Measurements from ENCODE around the gene SLC35C1. TPM values are rescaled to one million over a fixed set of nuclear protein-coding genes. Genes with fewer than 3 reads are reported as not detected.
A peak's percentile ranks its signal among the peaks of the same experiment; 100 is the strongest.

Gene SLC35C1
- total and polyA plus RNA-seq, 2 of the 13 experiments (the other 11 are each of a cell fraction or from before 2014, with no cell fraction given): 2.9 to 7.0 TPM

GRCh38 chr11:45846974-45847910 is 42.3 kb downstream of the SLC35C1 start, which contains the start of gene CRY2 (continued):
- TF ChIP-seq, protein P1, sequence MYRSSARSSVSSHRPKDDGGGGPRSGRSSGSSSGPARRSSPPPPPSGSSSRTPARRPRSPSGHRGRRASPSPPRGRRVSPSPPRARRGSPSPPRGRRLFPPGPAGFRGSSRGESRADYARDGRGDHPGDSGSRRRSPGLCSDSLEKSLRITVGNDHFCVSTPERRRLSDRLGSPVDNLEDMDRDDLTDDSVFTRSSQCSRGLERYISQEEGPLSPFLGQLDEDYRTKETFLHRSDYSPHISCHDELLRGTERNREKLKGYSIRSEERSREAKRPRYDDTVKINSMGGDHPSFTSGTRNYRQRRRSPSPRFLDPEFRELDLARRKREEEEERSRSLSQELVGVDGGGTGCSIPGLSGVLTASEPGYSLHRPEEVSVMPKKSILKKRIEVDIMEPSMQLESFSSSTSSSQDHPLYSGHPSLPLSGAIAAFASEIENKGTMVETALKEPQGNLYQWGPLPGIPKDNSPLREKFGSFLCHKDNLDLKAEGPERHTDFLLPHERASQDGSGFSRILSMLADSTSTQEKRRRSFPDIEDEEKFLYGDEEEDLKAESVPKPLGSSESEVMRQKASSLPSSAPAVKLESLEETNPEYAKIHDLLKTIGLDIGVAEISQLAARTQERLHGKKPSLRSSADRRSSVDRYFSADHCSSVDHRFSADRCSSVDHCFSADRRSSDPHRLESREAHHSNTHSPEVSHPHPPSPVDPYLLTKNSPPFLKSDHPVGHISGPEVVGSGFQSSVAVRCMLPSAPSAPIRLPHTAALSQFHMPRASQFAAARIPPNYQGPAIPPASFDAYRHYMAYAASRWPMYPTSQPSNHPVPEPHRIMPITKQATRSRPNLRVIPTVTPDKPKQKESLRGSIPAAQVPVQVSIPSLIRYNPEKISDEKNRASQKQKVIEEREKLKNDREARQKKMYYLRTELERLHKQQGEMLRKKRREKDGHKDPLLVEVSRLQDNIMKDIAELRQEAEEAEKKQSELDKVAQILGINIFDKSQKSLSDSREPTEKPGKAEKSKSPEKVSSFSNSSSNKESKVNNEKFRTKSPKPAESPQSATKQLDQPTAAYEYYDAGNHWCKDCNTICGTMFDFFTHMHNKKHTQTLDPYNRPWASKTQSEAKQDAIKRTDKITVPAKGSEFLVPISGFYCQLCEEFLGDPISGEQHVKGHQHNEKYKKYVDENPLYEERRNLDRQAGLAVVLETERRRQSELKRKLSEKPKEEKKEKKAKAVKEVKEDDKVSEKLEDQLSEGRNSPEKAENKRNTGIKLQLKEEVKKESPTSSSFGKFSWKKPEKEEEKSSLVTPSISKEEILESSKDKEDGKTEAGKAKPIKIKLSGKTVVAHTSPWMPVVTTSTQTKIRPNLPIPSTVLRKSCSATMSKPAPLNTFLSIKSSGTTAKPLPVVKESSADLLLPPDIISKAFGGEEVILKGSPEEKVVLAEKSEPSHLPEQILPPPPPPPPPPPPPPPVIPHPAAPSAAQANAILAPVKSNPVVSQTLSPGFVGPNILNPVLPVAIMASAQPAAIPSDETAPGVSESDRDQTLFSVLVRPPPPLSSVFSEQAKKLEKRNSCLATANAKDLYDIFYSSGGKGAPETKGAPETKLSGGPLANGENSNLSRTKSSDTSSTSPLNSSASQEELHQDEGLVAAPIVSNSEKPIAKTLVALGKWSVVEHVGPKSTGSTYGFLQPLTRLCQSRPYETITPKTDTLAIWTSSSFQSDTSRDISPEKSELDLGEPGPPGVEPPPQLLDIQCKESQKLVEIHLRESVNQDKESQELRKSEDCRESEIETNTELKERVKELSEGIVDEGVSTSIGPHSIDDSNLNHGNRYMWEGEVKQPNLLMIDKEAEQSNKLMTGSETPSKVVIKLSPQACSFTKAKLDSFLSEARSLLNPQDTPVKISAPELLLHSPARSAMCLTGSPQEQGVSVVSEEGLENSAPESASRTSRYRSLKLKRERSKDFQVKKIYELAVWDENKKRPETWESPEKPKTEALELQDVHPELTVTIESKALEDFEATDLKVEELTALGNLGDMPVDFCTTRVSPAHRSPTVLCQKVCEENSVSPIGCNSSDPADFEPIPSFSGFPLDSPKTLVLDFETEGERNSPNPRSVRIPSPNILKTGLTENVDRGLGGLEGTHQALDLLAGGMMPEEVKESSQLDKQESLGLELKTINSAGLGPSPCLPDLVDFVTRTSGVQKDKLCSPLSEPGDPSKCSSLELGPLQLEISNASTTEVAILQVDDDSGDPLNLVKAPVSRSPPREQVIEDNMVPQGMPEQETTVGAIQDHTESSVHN (CRISPR knock-in tag; IDR thresholded peaks at IDR 0.05): no peak
- no peak for TF ChIP-seq MIER2 (CRISPR knock-in tag; IDR thresholded peaks at IDR 0.05)
- peak; percentile 64 for TF ChIP-seq ZNF501 (CRISPR knock-in tag; IDR thresholded peaks at IDR 0.05)
- TF ChIP-seq, protein P2, sequence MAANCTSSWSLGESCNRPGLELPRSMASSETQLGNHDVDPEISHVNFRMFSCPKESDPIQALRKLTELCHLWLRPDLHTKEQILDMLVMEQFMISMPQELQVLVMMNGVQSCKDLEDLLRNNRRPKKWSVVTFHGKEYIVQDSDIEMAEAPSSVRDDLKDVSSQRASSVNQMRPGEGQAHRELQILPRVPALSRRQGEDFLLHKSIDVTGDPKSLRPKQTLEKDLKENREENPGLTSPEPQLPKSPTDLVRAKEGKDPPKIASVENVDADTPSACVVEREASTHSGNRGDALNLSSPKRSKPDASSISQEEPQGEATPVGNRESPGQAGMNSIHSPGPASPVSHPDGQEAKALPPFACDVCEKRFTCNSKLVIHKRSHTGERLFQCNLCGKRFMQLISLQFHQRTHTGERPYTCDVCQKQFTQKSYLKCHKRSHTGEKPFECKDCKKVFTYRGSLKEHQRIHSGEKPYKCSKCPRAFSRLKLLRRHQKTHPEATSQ (CRISPR knock-in tag; IDR thresholded peaks at IDR 0.05; ENCODE audit: borderline replicate concordance): no peak
- TF ChIP-seq ZNF235 (CRISPR knock-in tag; IDR thresholded peaks at IDR 0.05; ENCODE audit: borderline replicate concordance): no peak
- no peak for TF ChIP-seq FOXM1 (CRISPR knock-in tag; IDR thresholded peaks at IDR 0.05)
- no peak for TF ChIP-seq MAFK (conservative IDR thresholded peaks at IDR 0.05 in 1 of 2, IDR thresholded peaks at IDR 0.05 in 1 of 2; ENCODE audit: low read length in 2 of 2)
- no peak for TF ChIP-seq PRDM4 (CRISPR knock-in tag; IDR thresholded peaks at IDR 0.05; ENCODE audit: borderline replicate concordance)
- no peak; the same call in 1 of the 2 replicates for TF ChIP-seq BRCA1 (CRISPR knock-in tag; IDR thresholded peaks at IDR 0.05)
- TF ChIP-seq ATM (IDR thresholded peaks at IDR 0.05; ENCODE audit: borderline replicate concordance): no peak
- 0 out of 2 replicates have a peak, but pooled peaks have one; percentile 71 for TF ChIP-seq HOXA5 (CRISPR knock-in tag; IDR thresholded peaks at IDR 0.05)
- 0 out of 2 replicates have a peak, but pooled peaks have one; percentile 57 for TF ChIP-seq ZNF264 (CRISPR knock-in tag; IDR thresholded peaks at IDR 0.05)
- TF ChIP-seq KDM6A (CRISPR knock-in tag; IDR thresholded peaks at IDR 0.05; ENCODE audit: low read depth): no peak
- TF ChIP-seq ZNF841 (CRISPR knock-in tag; IDR thresholded peaks at IDR 0.05; ENCODE audit: borderline replicate concordance): no peak
- no peak for TF ChIP-seq HMG20B (CRISPR knock-in tag; conservative IDR thresholded peaks at IDR 0.05)

All from HepG2 (cell line).